ENCODE measurements around the gene ZNF740. TPM values are rescaled to one million over a fixed set of nuclear protein-coding genes. Genes with fewer than 3 reads are reported as not detected.
"Not testable (repeated sequence)": the region's sequence is repeated elsewhere in the genome, so short reads cannot be mapped to it uniquely, and the experiment has no call there.

ZNF740 gene
- polyA plus RNA-seq, 1 donor (not counting 4 experiments of a cell fraction or from before 2014, with no cell fraction given) = 11.8 TPM

GRCh38 chr12:53161119-53161911 lies 19.2 kb upstream of the ZNF740 start:
- peaks cover 0 to 3% of the 10 kb centered on the region in 2 experiments for H3K36me3 ChIP-seq (ENCODE audit: control insufficient read depth in 2 of 2, extremely low read depth in 1 of 2, insufficient read depth in 2 of 2, low read length in 2 of 2)
- FAIRE-seq (no peak), DNase-seq (ENCODE audit: low read depth, low spot score) (no peak)

GRCh38 chr12:53163008-53163407 lies 17.5 kb upstream of the ZNF740 start:
- H2AFZ ChIP-seq (ENCODE audit: control insufficient read depth, low read length); H3K9me3 ChIP-seq (ENCODE audit: control insufficient read depth, low read depth, low read length); H3K27ac ChIP-seq (ENCODE audit: control insufficient read depth, insufficient read depth, low read length); H3K4me2 ChIP-seq (ENCODE audit: control insufficient read depth, extremely low read depth, insufficient read depth, low read depth, low read length); H3K79me2 ChIP-seq (ENCODE audit: control insufficient read depth, insufficient read depth, low read length); H4K20me1 ChIP-seq (ENCODE audit: control insufficient read depth, extremely low read depth, insufficient read depth, low read length); H3K4me1 ChIP-seq (ENCODE audit: control insufficient read depth, extremely low read depth, insufficient read depth, low read length); H3K36me3 ChIP-seq (ENCODE audit: control insufficient read depth in 2 of 2, extremely low read depth in 1 of 2, insufficient read depth in 2 of 2, low read length in 2 of 2); H3K9me1 ChIP-seq (ENCODE audit: control insufficient read depth, extremely low read depth, insufficient read depth, low read length); H3K4me3 ChIP-seq (ENCODE audit: control insufficient read depth in 2 of 3, extremely low read depth in 1 of 3, insufficient read depth in 2 of 3, low read depth in 1 of 3, low read length in 3 of 3); H3K9ac ChIP-seq (ENCODE audit: control insufficient read depth, extremely low read depth, insufficient read depth, low read length); dilution Hi-C loops (cut with MboI; ENCODE audit: extremely low pct_ligation_motif_present, low sequenced_read_pairs); H3K27me3 ChIP-seq (ENCODE audit: control insufficient read depth, extremely low read depth, insufficient read depth, low read length); DNase-seq (ENCODE audit: low read depth, low spot score); FAIRE-seq: not testable (repeated sequence)

More at GRCh38 chr12:53161119-53161911, 19.2 kb upstream of the ZNF740 start:
- no peak overlapping the region for H3K4me3 ChIP-seq (ENCODE audit: control insufficient read depth in 2 of 3, extremely low read depth in 1 of 3, insufficient read depth in 2 of 3, low read depth in 1 of 3, low read length in 3 of 3)
- TF ChIP-seq CTCF (optimal IDR thresholded peaks at IDR 0.05 in 1 of 3, IDR thresholded peaks at IDR 0.05 in 1 of 3, conservative IDR thresholded peaks at IDR 0.05 in 1 of 3; ENCODE audit: extremely low read depth in 1 of 3, insufficient read depth in 2 of 3, low read length in 3 of 3) (no peak), EZH2 (IDR thresholded peaks at IDR 0.05; ENCODE audit: low read length) (no peak)
- no peaks in the 10 kb centered on the region for H3K27me3 ChIP-seq (ENCODE audit: control insufficient read depth, extremely low read depth, insufficient read depth, low read length)
- no peak overlapping the region for H2AFZ ChIP-seq (ENCODE audit: control insufficient read depth, low read length)
- no peak overlapping the region for H3K9ac ChIP-seq (ENCODE audit: control insufficient read depth, extremely low read depth, insufficient read depth, low read length)
- H3K9me3 ChIP-seq (ENCODE audit: control insufficient read depth, low read depth, low read length) = no peaks in the 10 kb centered on the region
- dilution Hi-C loops (cut with MboI; ENCODE audit: extremely low pct_ligation_motif_present, low sequenced_read_pairs) = no loop called here
- no peaks in the 10 kb centered on the region for H3K79me2 ChIP-seq (ENCODE audit: control insufficient read depth, insufficient read depth, low read length)
- no peaks in the 10 kb centered on the region for H3K4me1 ChIP-seq (ENCODE audit: control insufficient read depth, extremely low read depth, insufficient read depth, low read length)
- H3K9me1 ChIP-seq (ENCODE audit: control insufficient read depth, extremely low read depth, insufficient read depth, low read length) = no peaks in the 10 kb centered on the region
- H3K4me2 ChIP-seq (ENCODE audit: control insufficient read depth, extremely low read depth, insufficient read depth, low read depth, low read length) = no peak overlapping the region
- no peak overlapping the region for H3K27ac ChIP-seq (ENCODE audit: control insufficient read depth, insufficient read depth, low read length)
- H4K20me1 ChIP-seq (ENCODE audit: control insufficient read depth, extremely low read depth, insufficient read depth, low read length) = no peaks in the 10 kb centered on the region
